Fibroblast of the aortic adventitia (primary cell): ENCODE results near the gene CCN5. TPM values are rescaled to one million over a fixed set of nuclear protein-coding genes. Genes with fewer than 3 reads are reported as not detected.

ENCODE experiments used
- DNase-seq: peaks from one replicate; pipeline ENCODE4 v3.0.0-alpha.2; 2010; ENCODE audit warnings: low read depth
- H3K4me3 ChIP-seq: 2 replicates; pipeline ENCODE4 v1.5.1; 2011; ENCODE audit warnings: low read depth, mild to moderate bottlenecking, control low read depth, low read length, moderate library complexity
- total RNA-seq: library from RNA; depleted of rRNA; stranded (reverse); fragments of >200 nt; gene quantifications from 2 replicates; pipeline ENCODE4 v1.2.3, GENCODE V29; 2012; ENCODE audit warnings: low replicate concordance
- TF ChIP-seq, protein P1 (sequence below): IDR thresholded peaks from 2 replicates; pipeline ENCODE4 v1.5.1; 2011; ENCODE audit warnings: mild to moderate bottlenecking, low read length, control low read depth, inconsistent platforms; ENCODE audit not compliant: insufficient read depth

Gene CCN5
- total RNA-seq, 1 donor, result 266 TPM

DNA sequence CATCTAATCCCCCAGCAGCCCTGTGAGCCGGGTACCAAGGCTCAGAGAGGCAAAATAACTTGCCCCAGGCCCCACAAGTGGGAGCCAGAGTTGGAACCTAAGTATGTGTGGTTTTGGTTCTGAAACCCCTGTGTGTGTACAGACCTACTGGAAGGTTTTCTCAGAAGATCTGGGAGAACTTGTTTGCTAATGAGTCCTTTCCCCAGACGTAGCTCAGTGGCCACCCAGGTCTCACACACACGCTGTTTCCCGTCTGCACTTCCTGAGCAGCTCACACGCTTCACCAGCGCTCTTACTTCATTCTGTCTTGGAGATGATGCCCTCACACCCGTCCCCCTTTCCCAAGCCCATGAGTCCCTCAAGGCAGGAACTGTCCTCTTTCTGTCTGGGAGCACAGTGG, 8.2 kb downstream of the CCN5 start:
- DNase-seq, result no peak
- TF ChIP-seq, protein P1, sequence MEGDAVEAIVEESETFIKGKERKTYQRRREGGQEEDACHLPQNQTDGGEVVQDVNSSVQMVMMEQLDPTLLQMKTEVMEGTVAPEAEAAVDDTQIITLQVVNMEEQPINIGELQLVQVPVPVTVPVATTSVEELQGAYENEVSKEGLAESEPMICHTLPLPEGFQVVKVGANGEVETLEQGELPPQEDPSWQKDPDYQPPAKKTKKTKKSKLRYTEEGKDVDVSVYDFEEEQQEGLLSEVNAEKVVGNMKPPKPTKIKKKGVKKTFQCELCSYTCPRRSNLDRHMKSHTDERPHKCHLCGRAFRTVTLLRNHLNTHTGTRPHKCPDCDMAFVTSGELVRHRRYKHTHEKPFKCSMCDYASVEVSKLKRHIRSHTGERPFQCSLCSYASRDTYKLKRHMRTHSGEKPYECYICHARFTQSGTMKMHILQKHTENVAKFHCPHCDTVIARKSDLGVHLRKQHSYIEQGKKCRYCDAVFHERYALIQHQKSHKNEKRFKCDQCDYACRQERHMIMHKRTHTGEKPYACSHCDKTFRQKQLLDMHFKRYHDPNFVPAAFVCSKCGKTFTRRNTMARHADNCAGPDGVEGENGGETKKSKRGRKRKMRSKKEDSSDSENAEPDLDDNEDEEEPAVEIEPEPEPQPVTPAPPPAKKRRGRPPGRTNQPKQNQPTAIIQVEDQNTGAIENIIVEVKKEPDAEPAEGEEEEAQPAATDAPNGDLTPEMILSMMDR, result no peak
- no peak overlapping the region for H3K4me3 ChIP-seq

DNA sequence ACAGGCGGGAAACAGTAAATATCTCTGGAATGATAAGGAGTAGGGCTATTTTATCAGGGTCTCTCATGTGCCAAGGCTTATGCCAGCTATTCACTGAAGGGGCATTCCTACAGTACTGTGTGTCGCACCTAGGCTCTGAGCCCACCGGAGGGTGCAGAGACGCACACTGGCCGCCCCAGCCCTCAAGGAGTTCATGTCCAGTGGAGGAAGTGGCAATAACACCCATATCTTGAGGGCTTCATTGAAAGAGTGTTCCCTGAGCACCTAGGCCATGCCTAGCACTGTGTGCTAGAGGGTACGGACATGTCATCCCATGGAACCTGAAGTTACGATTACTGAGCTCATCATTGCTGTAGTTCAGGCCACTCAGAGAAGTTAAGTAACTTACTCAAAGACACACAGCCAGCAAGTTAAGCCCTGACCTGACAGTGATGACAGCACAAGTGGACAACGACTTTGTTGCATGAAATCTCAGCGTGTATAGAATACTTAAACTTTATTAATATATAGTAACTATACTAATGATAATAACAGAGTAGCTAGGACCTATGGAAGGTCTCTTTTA, 8.7 kb downstream of the CCN5 start:
- DNase-seq, result no peak
- H3K4me3 ChIP-seq, result no peak overlapping the region
- TF ChIP-seq, protein P1, result no peak

DNA sequence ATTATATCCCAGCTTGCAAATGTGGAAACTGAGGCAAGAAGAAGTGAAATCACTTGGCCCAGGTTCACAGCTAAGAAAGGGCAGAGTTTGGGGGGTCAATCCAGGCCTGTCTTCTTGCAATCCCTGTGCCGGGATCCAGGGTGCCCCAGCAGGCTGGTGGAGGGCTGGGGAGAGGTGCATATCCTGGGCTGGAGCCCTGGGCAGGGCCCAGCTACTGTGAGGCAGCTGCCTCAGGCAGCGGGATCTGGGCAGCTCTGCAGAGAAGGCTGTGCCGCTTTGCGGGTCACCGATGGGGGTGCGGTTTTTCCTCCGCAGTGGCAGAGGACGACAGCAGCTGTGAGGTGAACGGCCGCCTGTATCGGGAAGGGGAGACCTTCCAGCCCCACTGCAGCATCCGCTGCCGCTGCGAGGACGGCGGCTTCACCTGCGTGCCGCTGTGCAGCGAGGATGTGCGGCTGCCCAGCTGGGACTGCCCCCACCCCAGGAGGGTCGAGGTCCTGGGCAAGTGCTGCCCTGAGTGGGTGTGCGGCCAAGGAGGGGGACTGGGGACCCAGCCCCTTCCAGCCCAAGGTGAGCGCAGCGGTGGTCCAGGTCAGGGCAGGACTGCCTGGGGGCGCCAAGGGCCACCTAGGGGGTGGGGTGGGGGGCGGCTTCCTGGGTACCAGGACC, 9.4 kb downstream of the CCN5 start:
- no peak overlapping the region for H3K4me3 ChIP-seq
- DNase-seq, result no peak
- TF ChIP-seq, protein P1, result no peak

DNA sequence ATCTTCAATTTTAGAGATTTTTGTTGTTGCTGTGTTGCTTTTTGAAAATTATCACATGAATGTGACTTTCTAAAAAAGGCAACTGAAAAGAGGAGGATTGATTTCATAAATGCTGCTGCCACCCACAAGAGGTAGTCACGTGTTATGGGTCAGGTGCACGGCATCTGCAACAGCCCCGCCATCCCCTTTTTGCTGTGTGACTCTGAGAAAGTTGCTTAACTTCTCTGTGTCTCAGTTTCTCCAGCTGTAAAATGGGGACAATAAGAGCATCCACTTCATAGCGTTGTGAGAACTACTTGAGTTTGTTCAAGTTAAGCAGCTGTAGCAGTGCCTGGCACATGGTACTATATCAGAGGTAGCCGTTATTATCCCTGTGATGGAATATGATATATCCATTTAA, 10.7 kb downstream of the CCN5 start:
- H3K4me3 ChIP-seq, result no peak overlapping the region
- TF ChIP-seq, protein P1, result no peak
- DNase-seq, result no peak

DNA sequence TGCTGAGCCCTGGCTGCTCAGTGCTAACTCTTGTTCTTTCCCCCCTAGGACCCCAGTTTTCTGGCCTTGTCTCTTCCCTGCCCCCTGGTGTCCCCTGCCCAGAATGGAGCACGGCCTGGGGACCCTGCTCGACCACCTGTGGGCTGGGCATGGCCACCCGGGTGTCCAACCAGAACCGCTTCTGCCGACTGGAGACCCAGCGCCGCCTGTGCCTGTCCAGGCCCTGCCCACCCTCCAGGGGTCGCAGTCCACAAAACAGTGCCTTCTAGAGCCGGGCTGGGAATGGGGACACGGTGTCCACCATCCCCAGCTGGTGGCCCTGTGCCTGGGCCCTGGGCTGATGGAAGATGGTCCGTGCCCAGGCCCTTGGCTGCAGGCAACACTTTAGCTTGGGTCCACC, 11.9 kb downstream of the CCN5 start:
- no peak for DNase-seq
- TF ChIP-seq, protein P1, result no peak

DNA sequence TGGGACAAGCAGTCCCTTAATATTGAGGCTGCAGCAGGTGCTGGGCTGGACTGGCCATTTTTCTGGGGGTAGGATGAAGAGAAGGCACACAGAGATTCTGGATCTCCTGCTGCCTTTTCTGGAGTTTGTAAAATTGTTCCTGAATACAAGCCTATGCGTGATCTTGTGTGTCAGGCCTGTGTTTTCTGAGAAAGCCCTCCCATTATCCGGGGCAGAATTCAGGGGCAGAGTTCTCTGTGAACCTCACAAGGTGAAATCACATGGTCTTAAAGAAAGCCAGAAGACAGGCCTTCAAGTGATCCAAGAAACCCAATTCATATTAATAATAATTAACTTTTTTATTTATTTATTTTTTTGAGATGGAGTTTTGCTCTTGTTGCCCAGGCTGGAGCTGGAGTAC, 12.5 kb downstream of the CCN5 start:
- no peak overlapping the region for H3K4me3 ChIP-seq
- no peak for DNase-seq
- TF ChIP-seq, protein P1, result no peak

More for the DNA sequence above, 11.9 kb downstream of the CCN5 start:
- no peak overlapping the region for H3K4me3 ChIP-seq
